Aorta (tissue), 5 donors: ENCODE measurements around the gene SFXN1. TPM values are rescaled to one million over a fixed set of nuclear protein-coding genes. Genes with fewer than 3 reads are reported as not detected.

Experiments used
- ATAC-seq: fragments of 200-7000 bp; cut with Tn5 transposase; one replicate; pipeline ENCODE4 v1.9.1; 2022; ENCODE audit warnings: moderate library complexity; ENCODE audit not compliant: low FRiP score
- DNase-seq, 2 donors: peaks; one replicate each; pipeline ENCODE4 v3.0.0-alpha.2; 2020
- H3K27ac ChIP-seq, 2 donors: one replicate each; pipeline ENCODE4 v1.5.1; 2013; ENCODE audit warnings: low read length in 2 of 2, mild to moderate bottlenecking in 2 of 2, moderate library complexity in 2 of 2, control low read depth in 1 of 2, inconsistent platforms in 1 of 2, low read depth in 1 of 2
- H3K27me3 ChIP-seq, 2 donors: one replicate each; pipeline ENCODE4 v1.6.1; 2013; ENCODE audit warnings: control low read depth in 1 of 2, low read length in 1 of 2, mild to moderate bottlenecking in 1 of 2, moderate library complexity in 1 of 2; ENCODE audit not compliant: insufficient read depth in 2 of 2, control insufficient read depth in 1 of 2
- H3K36me3 ChIP-seq, 2 donors: one replicate each; pipeline ENCODE4 v1.6.1; 2013; ENCODE audit warnings: control low read depth in 1 of 2, low read length in 1 of 2, mild to moderate bottlenecking in 1 of 2; ENCODE audit not compliant: insufficient read depth in 2 of 2, control insufficient read depth in 1 of 2
- H3K4me1 ChIP-seq, 2 donors: one replicate each; pipeline ENCODE4 v1.6.1; 2013; ENCODE audit warnings: low read length in 2 of 2, control low read depth in 1 of 2, mild to moderate bottlenecking in 1 of 2, moderate library complexity in 1 of 2; ENCODE audit not compliant: insufficient read depth in 2 of 2, control insufficient read depth in 1 of 2
- H3K4me3 ChIP-seq, 2 donors: one replicate each; pipeline ENCODE4 v1.5.1; 2013; ENCODE audit warnings: low read length in 2 of 2, control low read depth in 1 of 2, mild to moderate bottlenecking in 1 of 2
- H3K9me3 ChIP-seq: one replicate; pipeline ENCODE4 v1.6.1; 2013; ENCODE audit warnings: mild to moderate bottlenecking, low read length; ENCODE audit not compliant: control insufficient read depth
- WGBS, 2 donors: extraction: QIAGEN DNeasy Blood & Tissue Kit; methylation state at CpG; one replicate each; pipeline ENCODE4 v1.1.7; 2013; 5-methylcytosine and 5-hydroxymethylcytosine counted together
- intact Hi-C, 2 donors: fragments of 100-400 bp; cut with DNase I; formaldehyde crosslinking; loops; one replicate each; pipeline versions ENCODE4 v1.14.2 to v1.15.0; 2022
- polyA plus RNA-seq, 2 donors: library from polyadenylated mRNA; stranded (reverse); fragments of 200-250 nt; gene quantifications; one replicate each; pipeline ENCODE4 v1.2.3, GENCODE V29; 2013
- total RNA-seq, 2 donors: library from RNA; stranded (reverse); fragmentation: NEBNext Ultra II Directional; extraction: Animal tissue kit (Norgen Biotek cat#: 25700); gene quantifications; one replicate each; pipeline ENCODE4 v1.2.1, GENCODE V29; 2021
- donor health status: healthy with polysubstance abuse.
- donor health status: Bipolar disorder and iron deficiency.
- donor health status: DM: no; HTN: no; CAD: no.
- donor health status: DM: no; HTN: no; CAD: no.
- donor health status: DM: yes; HTN: yes; CAD: no.

Gene SFXN1
- total and polyA plus RNA-seq, 4 donors = 8.2 to 28.3 (median 24.6) TPM

- Histone ChIP-seq H3K36me3 (no peaks in the 10 kb centered on the region), H3K4me1 (no peaks in the 10 kb centered on the region), H3K4me3 (no peak overlapping the region), H3K9me3 (no peaks in the 10 kb centered on the region), H3K27me3 (no peaks in the 10 kb centered on the region), H3K27ac (no peak overlapping the region)
- no peak for DNase-seq
- intact Hi-C loops = no loop called here
- no peak for ATAC-seq
- 63 to 88% methylated on average over 3 of the region's 3 CpGs for WGBS, 2 donors
These were observed 8.4 kb upstream of the SFXN1 start for GRCh38 chr5:175469916-175470315.

GRCh38 chr5:175470781-175471180, 7.6 kb upstream of the SFXN1 start:
- 38 to 48% methylated on average over 5 of the region's 5 CpGs for WGBS, 2 donors
- no peaks in the 10 kb centered on the region for H3K9me3 ChIP-seq
- no peaks in the 10 kb centered on the region for H3K4me1 ChIP-seq
- DNase-seq = no peak
- intact Hi-C loops = no loop called here
- no peaks in the 10 kb centered on the region for H3K27me3 ChIP-seq
- H3K36me3 ChIP-seq = no peaks in the 10 kb centered on the region
- ATAC-seq = no peak
- H3K4me3 ChIP-seq = no peak overlapping the region
- no peak overlapping the region for H3K27ac ChIP-seq

GRCh38 chr5:175471196-175471595, 7.2 kb upstream of the SFXN1 start:
- H3K9me3 ChIP-seq = no peaks in the 10 kb centered on the region
- no peaks in the 10 kb centered on the region for H3K4me1 ChIP-seq
- ATAC-seq (no peak), DNase-seq (no peak)
- H3K27ac ChIP-seq = no peak overlapping the region
- no peaks in the 10 kb centered on the region for H3K36me3 ChIP-seq
- WGBS, 2 donors = 95% methylated on average over 6 of the region's 6 CpGs
- no peak overlapping the region for H3K4me3 ChIP-seq
- intact Hi-C loops = no loop called here
- H3K27me3 ChIP-seq = no peaks in the 10 kb centered on the region

- ATAC-seq (no peak), DNase-seq (no peak)
- H3K27me3 ChIP-seq = no peaks in the 10 kb centered on the region
- intact Hi-C loops = no loop called here
- H3K36me3 ChIP-seq = no peaks in the 10 kb centered on the region
- H3K27ac ChIP-seq = no peak overlapping the region
- WGBS, 2 donors = 78 to 91% methylated on average over 6 of the region's 6 CpGs
- H3K9me3 ChIP-seq = no peaks in the 10 kb centered on the region
- H3K4me1 ChIP-seq = no peaks in the 10 kb centered on the region
- H3K4me3 ChIP-seq = no peak overlapping the region
These were observed 6.7 kb upstream of the SFXN1 start for GRCh38 chr5:175471628-175472027.

GRCh38 chr5:175472378-175472777, 6.0 kb upstream of the SFXN1 start:
- H3K36me3 ChIP-seq = no peaks in the 10 kb centered on the region
- H3K27me3 ChIP-seq = no peaks in the 10 kb centered on the region
- H3K4me1 ChIP-seq = no peaks in the 10 kb centered on the region
- intact Hi-C loops = no loop called here
- no peak for ATAC-seq
- DNase-seq = no peak
- no peak overlapping the region for H3K27ac ChIP-seq
- H3K4me3 ChIP-seq = no peak overlapping the region
- no peaks in the 10 kb centered on the region for H3K9me3 ChIP-seq

- Histone ChIP-seq H3K27ac (no peak overlapping the region), H3K27me3 (no peaks in the 10 kb centered on the region), H3K36me3 (no peaks in the 10 kb centered on the region), H3K4me3 (no peak overlapping the region), H3K4me1 (peaks cover 0 to 4% of the 10 kb centered on the region in 2 donors), H3K9me3 (no peaks in the 10 kb centered on the region)
- ATAC-seq (no peak), DNase-seq (no peak)
- 77 to 91% methylated on average over 1 of the region's 1 CpG for WGBS, 2 donors
- intact Hi-C loops = no loop called here
These were observed 3.1 kb upstream of the SFXN1 start for GRCh38 chr5:175475248-175475647.

GRCh38 chr5:175477440-175477839, 920 bp upstream of the SFXN1 start:
- intact Hi-C loops = no loop called here
- Histone ChIP-seq H3K9me3 (no peaks in the 10 kb centered on the region), H3K27ac (no peak overlapping the region), H3K36me3 (no peaks in the 10 kb centered on the region), H3K4me1 (peaks cover 0 to 4% of the 10 kb centered on the region in 2 donors), H3K4me3 (no peak overlapping the region), H3K27me3 (no peaks in the 10 kb centered on the region)
- ATAC-seq (no peak), DNase-seq (no peak)
- 79 to 81% methylated on average over 5 of the region's 5 CpGs for WGBS, 2 donors

GRCh38 chr5:175478008-175478383, 364 bp upstream of the SFXN1 start:
- no peaks in the 10 kb centered on the region for H3K36me3 ChIP-seq
- no peak overlapping the region for H3K27ac ChIP-seq
- 6% methylated on average over 12 of the region's 12 CpGs for WGBS, 2 donors
- no peak for DNase-seq
- H3K4me3 ChIP-seq = peak overlapping the region; percentile 80 to 87
- H3K27me3 ChIP-seq = no peaks in the 10 kb centered on the region
- H3K4me1 ChIP-seq = peaks cover 0 to 4% of the 10 kb centered on the region in 2 donors
- no peaks in the 10 kb centered on the region for H3K9me3 ChIP-seq
- ATAC-seq = no peak
- intact Hi-C loops = no loop called here

GRCh38 chr5:175479125-175479881, 943 bp downstream of the SFXN1 start:
- Histone ChIP-seq H3K27me3 (no peaks in the 10 kb centered on the region), H3K27ac (no peak overlapping the region), H3K36me3 (peaks cover 0 to 2% of the 10 kb centered on the region in 2 donors), H3K9me3 (no peaks in the 10 kb centered on the region), H3K4me1 (peaks cover 0 to 4% of the 10 kb centered on the region in 2 donors), H3K4me3 (peak overlapping the region; percentile 80 to 87)
- 33 to 35% methylated on average over 13 of the region's 13 CpGs for WGBS, 2 donors
- ATAC-seq = no peak
- DNase-seq = no peak
- intact Hi-C loops = no loop called here
